Activated B cell treated with CpG ODN at 0.5 μM for 24 hours (primary cell): ENCODE data around the gene SAMD14. TPM values are rescaled to one million over a fixed set of nuclear protein-coding genes. Genes with fewer than 3 reads are reported as not detected.

ENCODE experiments used
- ATAC-seq: fragments of 200-7000 bp; cut with Tn5 transposase; one replicate; pipeline ENCODE4 v1.10.0; 2021; ENCODE audit warnings: low read depth, mild to moderate bottlenecking, moderate library complexity
- CTCF ChIA-PET: fragments of 350-600 bp; sonication (Branson Sonifier 250); formaldehyde crosslinking; loops from one replicate; lab custom pipeline; 2021; ENCODE audit warnings: antibody characterized with exemption; lab: Charles Lee
- POLR2A ChIA-PET: fragments of 350-600 bp; sonication (Branson Sonifier 250); formaldehyde crosslinking; loops from one replicate; lab custom pipeline; 2021; ENCODE audit warnings: antibody characterized with exemption; lab: Charles Lee
- DNase-seq: peaks from one replicate; pipeline ENCODE4 v3.0.0; 2022
- H3K27ac Mint-ChIP-seq: one replicate; pipeline ENCODE4 v1.8.0; 2020; ENCODE audit warnings: mixed read lengths
- H3K27me3 Mint-ChIP-seq: one replicate; pipeline ENCODE4 v1.8.0; 2021; ENCODE audit warnings: mixed read lengths
- H3K36me3 Mint-ChIP-seq: one replicate; pipeline ENCODE4 v1.8.0; 2021; ENCODE audit warnings: low read depth, mixed read lengths
- H3K4me1 Mint-ChIP-seq: one replicate; pipeline ENCODE4 v1.8.0; 2021; ENCODE audit warnings: mixed read lengths
- H3K4me3 Mint-ChIP-seq: one replicate; pipeline ENCODE4 v1.8.0; 2020; ENCODE audit warnings: mild to moderate bottlenecking, mixed read lengths
- H3K9me3 Mint-ChIP-seq: one replicate; pipeline ENCODE4 v1.8.0; 2020; ENCODE audit warnings: mixed read lengths
- CTCF ChIP-seq: fragments of 200-600 bp; IDR thresholded peaks from one replicate; pipeline ENCODE4 v1.8.0; 2022; ENCODE audit warnings: antibody characterized with exemption, mild to moderate bottlenecking
- intact Hi-C: fragments of 100-400 bp; cut with micrococcal nuclease; formaldehyde crosslinking; loops from one replicate; pipeline ENCODE4 v1.15.1; 2024
- total RNA-seq: library from RNA; stranded (reverse); gene quantifications from 2 replicates; pipeline ENCODE4 v1.2.3, GENCODE V29; 2022

The SAMD14 gene
- total RNA-seq, 1 donor from 2014 or later: 4.7 TPM

GRCh38 chr17:50139185-50139783, 9.3 kb upstream of the SAMD14 start:
- H3K4me1 Mint-ChIP-seq: peaks cover 54% of the 10 kb centered on the region
- peak overlapping the region; percentile 70 for H3K27ac Mint-ChIP-seq
- DNase-seq (no peak), ATAC-seq (no peak)
- POLR2A ChIA-PET: interaction anchor here (0.7 to 4.0 kb wide), 7 partner anchors 9 to 61 kb away, joined by 3 to 40 read pairs (median 9); partner anchors contain the start of genes PPP1R9B and SAMD14
- H3K36me3 Mint-ChIP-seq: peaks cover 97% of the 10 kb centered on the region
- H3K9me3 Mint-ChIP-seq: no peaks in the 10 kb centered on the region
- no peak overlapping the region for H3K4me3 Mint-ChIP-seq
- H3K27me3 Mint-ChIP-seq: no peaks in the 10 kb centered on the region
- intact Hi-C loops: no loop called here
- no peak for TF ChIP-seq CTCF
- CTCF ChIA-PET: interaction anchor here (0.9 to 3.4 kb wide), 11 partner anchors 9 to 59 kb away, joined by 3 to 19 read pairs (median 6); partner anchors contain the start of genes PPP1R9B and SAMD14

DNA sequence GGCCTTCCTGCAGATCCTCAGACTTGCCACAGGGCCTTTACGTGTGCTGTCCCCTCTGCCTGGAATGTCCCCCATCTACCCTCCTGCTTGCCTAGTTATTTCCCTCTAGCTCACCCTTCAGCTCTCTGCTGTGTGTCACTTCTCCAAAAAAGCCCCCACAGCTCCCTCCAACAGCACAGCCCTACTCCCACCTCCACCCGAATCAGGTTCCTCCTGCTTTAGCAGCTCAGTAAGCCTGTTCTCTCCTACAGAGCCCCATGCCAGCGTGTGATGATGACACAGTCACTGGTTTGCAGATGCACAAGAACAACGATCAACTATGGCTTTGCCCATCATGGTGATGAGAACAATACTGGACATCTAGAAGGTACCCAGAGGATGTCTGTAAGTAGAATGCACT, 7.1 kb upstream of the SAMD14 start:
- ATAC-seq (no peak), DNase-seq (no peak)
- ChIA-PET CTCF (interaction anchor here (0.9 to 1.1 kb wide), 2 partner anchors 9 to 20 kb away, joined by 3 to 5 read pairs; no protein-coding TSS in a partner anchor), POLR2A (interaction anchor here (0.6 to 2.9 kb wide), 2 partner anchors 10 to 11 kb away, joined by 6 to 10 read pairs; no protein-coding TSS in a partner anchor)
- Mint-ChIP-seq H3K4me1 (peaks cover 37% of the 10 kb centered on the region), H3K4me3 (no peak overlapping the region), H3K27me3 (no peaks in the 10 kb centered on the region), H3K9me3 (no peaks in the 10 kb centered on the region), H3K36me3 (peaks cover 88% of the 10 kb centered on the region), H3K27ac (no peak overlapping the region)
- intact Hi-C loops: no loop called here
- no peak for TF ChIP-seq CTCF

- CTCF ChIA-PET: interaction anchor here (1.1 kb wide), 1 partner anchor 19 kb away, joined by 5 read pairs; no protein-coding TSS in a partner anchor
- no peak for TF ChIP-seq CTCF
- H3K4me1 Mint-ChIP-seq: peaks cover 36% of the 10 kb centered on the region
- H3K27ac Mint-ChIP-seq: no peak overlapping the region
- H3K36me3 Mint-ChIP-seq: peaks cover 80% of the 10 kb centered on the region
- POLR2A ChIA-PET: interaction anchor here (0.6 to 2.9 kb wide), 3 partner anchors 9 to 727 kb away, joined by 3 to 10 read pairs (median 6); no protein-coding TSS in a partner anchor
- H3K4me3 Mint-ChIP-seq: no peak overlapping the region
- no peak for DNase-seq
- ATAC-seq: no peak
- no peaks in the 10 kb centered on the region for H3K9me3 Mint-ChIP-seq
- H3K27me3 Mint-ChIP-seq: no peaks in the 10 kb centered on the region
- intact Hi-C loops: no loop called here
Measured at GRCh38 chr17:50136096-50136687, 6.2 kb upstream of the SAMD14 start.

GRCh38 chr17:50135316-50136095, 5.5 kb upstream of the SAMD14 start:
- peaks cover 75% of the 10 kb centered on the region for H3K36me3 Mint-ChIP-seq
- DNase-seq: no peak
- POLR2A ChIA-PET: interaction anchor here (0.6 to 2.9 kb wide), 2 partner anchors 12 to 728 kb away, joined by 3 to 10 read pairs; no protein-coding TSS in a partner anchor
- TF ChIP-seq CTCF: no peak
- no peak for ATAC-seq
- no peak overlapping the region for H3K4me3 Mint-ChIP-seq
- H3K4me1 Mint-ChIP-seq: peaks cover 35% of the 10 kb centered on the region
- H3K27me3 Mint-ChIP-seq: peaks cover 3% of the 10 kb centered on the region
- no peak overlapping the region for H3K27ac Mint-ChIP-seq
- intact Hi-C loops: no loop called here
- H3K9me3 Mint-ChIP-seq: no peaks in the 10 kb centered on the region
- CTCF ChIA-PET: interaction anchor here (1.0 kb wide), 1 partner anchor 34 kb away, joined by 4 read pairs; no protein-coding TSS in a partner anchor
